K562 (cell line): ENCODE data around the gene TMEM33. TPM values are rescaled to one million over a fixed set of nuclear protein-coding genes. Genes with fewer than 3 reads are reported as not detected.

Source experiments
- BCL6 ChIP-seq: fragments of 250-450 bp; sonication (Bioruptor Pico); IDR thresholded peaks from 2 replicates; pipeline ENCODE4 v1.4.0; 2020
- BHLHE40 ChIP-seq: IDR thresholded peaks from 2 replicates; pipeline ENCODE4 v1.6.1; 2011; ENCODE audit warnings: low read length, improper control_type of control experiment
- HES1 ChIP-seq: fragments of 450-650 bp; IDR thresholded peaks from 2 replicates; pipeline ENCODE4 v1.6.1; 2016; ENCODE audit warnings: low read depth, mild to moderate bottlenecking, moderate library complexity
- HIVEP1 ChIP-seq: fragments of 250-450 bp; sonication (Bioruptor Pico); IDR thresholded peaks from 2 replicates; pipeline ENCODE4 v1.4.0; 2020; ENCODE audit warnings: mild to moderate bottlenecking
- MCM5 ChIP-seq: fragments of 450-650 bp; IDR thresholded peaks from 2 replicates; pipeline ENCODE4 v1.6.1; 2016; ENCODE audit warnings: low read depth
- POLR2B ChIP-seq: fragments of 450-650 bp; IDR thresholded peaks from 2 replicates; pipeline ENCODE4 v1.6.1; 2018; ENCODE audit warnings: low read depth; ENCODE audit not compliant: partially characterized antibody
- RBM17 ChIP-seq: fragments of 200-400 bp; formaldehyde crosslinking; IDR thresholded peaks from 2 replicates; pipeline ENCODE4 v1.6.1; 2017; ENCODE audit warnings: low read depth, mild to moderate bottlenecking, low read length, borderline replicate concordance
- TRIM28 ChIP-seq: fragments of 450-650 bp; IDR thresholded peaks from 2 replicates; pipeline ENCODE4 v1.6.1; 2017
- ZNF57 ChIP-seq: fragments of 450-650 bp; formaldehyde crosslinking; IDR thresholded peaks from 2 replicates; pipeline ENCODE4 v1.4.0; 2020; ENCODE audit warnings: mild to moderate bottlenecking, moderate library complexity
- ZNF696 ChIP-seq: fragments of 250-450 bp; sonication (Bioruptor Pico); conservative IDR thresholded peaks from 2 replicates; pipeline ENCODE4 v1.4.0; 2020; ENCODE audit warnings: mild to moderate bottlenecking, moderate library complexity
- ZZZ3 ChIP-seq: fragments of 450-650 bp; IDR thresholded peaks from 2 replicates; pipeline ENCODE4 v1.6.1; 2016; ENCODE audit warnings: antibody characterized with exemption, mild to moderate bottlenecking, moderate library complexity
- polyA plus RNA-seq, 8 experiments: library from polyadenylated mRNA; depleted of rRNA in 4 of 8; stranded (reverse) in 5 of 8; unstranded in 3 of 8; fragments of >200 nt; fragmentation: Nextera tagmentation in 2 of 8; fragmentation: Illumina TruSeq in 1 of 8; extraction: Ambion mirVana in 2 of 8; extraction: Trizol in 1 of 8; gene quantifications; 2 replicates each; pipeline versions ENCODE4 v1.2.1 to v1.2.3, GENCODE V29; 2011 to 2014; ENCODE audit warnings: inconsistent platforms in 1 of 8, missing spikeins in 1 of 8
- total RNA-seq, 7 experiments: library from RNA; depleted of rRNA in 6 of 7; stranded (reverse); fragments of >200 nt in 6 of 7; fragmentation: Illumina TruSeq in 2 of 7; extraction: Trizol in 2 of 7; gene quantifications; 2 replicates each; pipeline versions ENCODE4 v1.2.1 to v1.2.3, GENCODE V29; 2011 to 2021; ENCODE audit warnings: low replicate concordance in 1 of 7
- TF ChIP-seq, protein P1 (sequence below), 2 experiments: fragments of 450-650 bp; formaldehyde crosslinking in 1 of 2; IDR thresholded peaks; 2 replicates each; pipeline versions ENCODE4 v1.4.0 to v1.6.1; 2014 to 2020; ENCODE audit warnings: mild to moderate bottlenecking in 2 of 2, borderline replicate concordance in 1 of 2, low read depth in 1 of 2
- TF ChIP-seq, protein P2 (sequence below): fragments of 450-650 bp; formaldehyde crosslinking; IDR thresholded peaks from 2 replicates; pipeline ENCODE4 v1.4.0; 2022; ENCODE audit warnings: missing genetic modification characterization

Gene TMEM33
- total and polyA plus RNA-seq, 9 of the 15 experiments (the other 6 are each of a cell fraction or from before 2014, with no cell fraction given), result 16.8 to 85.9 (median 67.9) TPM

GRCh38 chr4:41887821-41888686 is 47.2 kb upstream of the TMEM33 start (continued):
- TF ChIP-seq, protein P1, sequence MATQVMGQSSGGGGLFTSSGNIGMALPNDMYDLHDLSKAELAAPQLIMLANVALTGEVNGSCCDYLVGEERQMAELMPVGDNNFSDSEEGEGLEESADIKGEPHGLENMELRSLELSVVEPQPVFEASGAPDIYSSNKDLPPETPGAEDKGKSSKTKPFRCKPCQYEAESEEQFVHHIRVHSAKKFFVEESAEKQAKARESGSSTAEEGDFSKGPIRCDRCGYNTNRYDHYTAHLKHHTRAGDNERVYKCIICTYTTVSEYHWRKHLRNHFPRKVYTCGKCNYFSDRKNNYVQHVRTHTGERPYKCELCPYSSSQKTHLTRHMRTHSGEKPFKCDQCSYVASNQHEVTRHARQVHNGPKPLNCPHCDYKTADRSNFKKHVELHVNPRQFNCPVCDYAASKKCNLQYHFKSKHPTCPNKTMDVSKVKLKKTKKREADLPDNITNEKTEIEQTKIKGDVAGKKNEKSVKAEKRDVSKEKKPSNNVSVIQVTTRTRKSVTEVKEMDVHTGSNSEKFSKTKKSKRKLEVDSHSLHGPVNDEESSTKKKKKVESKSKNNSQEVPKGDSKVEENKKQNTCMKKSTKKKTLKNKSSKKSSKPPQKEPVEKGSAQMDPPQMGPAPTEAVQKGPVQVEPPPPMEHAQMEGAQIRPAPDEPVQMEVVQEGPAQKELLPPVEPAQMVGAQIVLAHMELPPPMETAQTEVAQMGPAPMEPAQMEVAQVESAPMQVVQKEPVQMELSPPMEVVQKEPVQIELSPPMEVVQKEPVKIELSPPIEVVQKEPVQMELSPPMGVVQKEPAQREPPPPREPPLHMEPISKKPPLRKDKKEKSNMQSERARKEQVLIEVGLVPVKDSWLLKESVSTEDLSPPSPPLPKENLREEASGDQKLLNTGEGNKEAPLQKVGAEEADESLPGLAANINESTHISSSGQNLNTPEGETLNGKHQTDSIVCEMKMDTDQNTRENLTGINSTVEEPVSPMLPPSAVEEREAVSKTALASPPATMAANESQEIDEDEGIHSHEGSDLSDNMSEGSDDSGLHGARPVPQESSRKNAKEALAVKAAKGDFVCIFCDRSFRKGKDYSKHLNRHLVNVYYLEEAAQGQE (IDR thresholded peaks at IDR 0.05; ENCODE audit: borderline replicate concordance), result peak; percentile 28; the same call in 1 of the 2 replicates
- TF ChIP-seq, protein P1 (CRISPR knock-in tag; IDR thresholded peaks at IDR 0.05; ENCODE audit: low read depth), result no peak
- TF ChIP-seq MCM5 (no peak), BCL6 (CRISPR knock-in tag) (no peak), RBM17 (no peak), ZNF57 (CRISPR knock-in tag) (no peak), HES1 (no peak), TRIM28 (no peak), POLR2B (no peak), HIVEP1 (CRISPR knock-in tag) (no peak), BHLHE40 (no peak), ZZZ3 (no peak), ZNF696 (CRISPR knock-in tag) (no peak)
- TF ChIP-seq, protein P2, sequence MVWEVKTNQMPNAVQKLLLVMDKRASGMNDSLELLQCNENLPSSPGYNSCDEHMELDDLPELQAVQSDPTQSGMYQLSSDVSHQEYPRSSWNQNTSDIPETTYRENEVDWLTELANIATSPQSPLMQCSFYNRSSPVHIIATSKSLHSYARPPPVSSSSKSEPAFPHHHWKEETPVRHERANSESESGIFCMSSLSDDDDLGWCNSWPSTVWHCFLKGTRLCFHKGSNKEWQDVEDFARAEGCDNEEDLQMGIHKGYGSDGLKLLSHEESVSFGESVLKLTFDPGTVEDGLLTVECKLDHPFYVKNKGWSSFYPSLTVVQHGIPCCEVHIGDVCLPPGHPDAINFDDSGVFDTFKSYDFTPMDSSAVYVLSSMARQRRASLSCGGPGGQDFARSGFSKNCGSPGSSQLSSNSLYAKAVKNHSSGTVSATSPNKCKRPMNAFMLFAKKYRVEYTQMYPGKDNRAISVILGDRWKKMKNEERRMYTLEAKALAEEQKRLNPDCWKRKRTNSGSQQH (CRISPR knock-in tag), result no peak
